NCI-H187 (cell line): ENCODE data around the gene CD200.
"Not testable (repeated sequence)": the region's sequence is repeated elsewhere in the genome, so short reads cannot be mapped to it uniquely, and the experiment has no call there.

ENCODE experiments used
- DNase-seq, 2 experiments: peaks; one replicate each; lab custom pipeline; 2025; lab: John Stamatoyannopoulos, UW

The CD200 gene

GRCh38 chr3:112360561-112360960 is 27.6 kb downstream of the CD200 start:
- no peak for DNase-seq

- no peak for DNase-seq
These were observed 29.3 kb downstream of the CD200 start for GRCh38 chr3:112362221-112362620.

- DNase-seq, result no peak
These were observed 31.3 kb downstream of the CD200 start for GRCh38 chr3:112364291-112364690.

GRCh38 chr3:112365035-112365434 is 32.1 kb downstream of the CD200 start:
- DNase-seq, result no peak

GRCh38 chr3:112365636-112366035 is 32.7 kb downstream of the CD200 start:
- no peak for DNase-seq

GRCh38 chr3:112366522-112366921 is 33.6 kb downstream of the CD200 start:
- DNase-seq, result no peak

- no peak for DNase-seq
These were observed 38.6 kb downstream of the CD200 start for GRCh38 chr3:112371569-112371968.

- DNase-seq, result no peak
These were observed 39.4 kb downstream of the CD200 start for GRCh38 chr3:112372396-112372795.

- DNase-seq, result no peak
These were observed 40.5 kb downstream of the CD200 start for GRCh38 chr3:112373476-112373875.

GRCh38 chr3:112373924-112374323 is 41.0 kb downstream of the CD200 start:
- DNase-seq, result no peak

- DNase-seq, result no peak
These were observed 41.4 kb downstream of the CD200 start for GRCh38 chr3:112374333-112374734.

- no peak for DNase-seq
These were observed 42.2 kb downstream of the CD200 start for GRCh38 chr3:112375117-112375516.

- DNase-seq, result no peak
These were observed 43.4 kb downstream of the CD200 start for GRCh38 chr3:112376241-112376911.

GRCh38 chr3:112376992-112377391 is 44.0 kb downstream of the CD200 start:
- no peak for DNase-seq

GRCh38 chr3:112377568-112378071 is 44.7 kb downstream of the CD200 start:
- no peak for DNase-seq

- not testable (repeated sequence) for DNase-seq
These were observed 45.4 kb downstream of the CD200 start for GRCh38 chr3:112378347-112378746.

GRCh38 chr3:112379020-112379690 is 46.2 kb downstream of the CD200 start:
- no peak for DNase-seq

GRCh38 chr3:112381673-112382542 is 49.0 kb downstream of the CD200 start:
- DNase-seq, result no peak

- DNase-seq, result no peak
These were observed 49.7 kb downstream of the CD200 start for GRCh38 chr3:112382543-112383160.

- no peak for DNase-seq
These were observed 51.8 kb downstream of the CD200 start for GRCh38 chr3:112384769-112385168.

- no peak for DNase-seq
These were observed 56.0 kb downstream of the CD200 start for GRCh38 chr3:112388972-112389371.

- DNase-seq, result no peak
These were observed 57.0 kb downstream of the CD200 start for GRCh38 chr3:112389961-112390360.
